Stimulated activated CD4-positive, alpha-beta T cell treated with anti-CD3 and anti-CD28 coated beads, Interleukin-15, amount 100 ng/mL, for 1 hour (primary cell): ENCODE data around the gene PTPN23.

ENCODE experiments used
- DNase-seq, 2 donors: peaks; one replicate each; pipeline ENCODE4 v3.0.0-alpha.2; 2020; ENCODE audit warnings: low read depth in 1 of 2, low spot score in 1 of 2

The PTPN23 gene

DNA sequence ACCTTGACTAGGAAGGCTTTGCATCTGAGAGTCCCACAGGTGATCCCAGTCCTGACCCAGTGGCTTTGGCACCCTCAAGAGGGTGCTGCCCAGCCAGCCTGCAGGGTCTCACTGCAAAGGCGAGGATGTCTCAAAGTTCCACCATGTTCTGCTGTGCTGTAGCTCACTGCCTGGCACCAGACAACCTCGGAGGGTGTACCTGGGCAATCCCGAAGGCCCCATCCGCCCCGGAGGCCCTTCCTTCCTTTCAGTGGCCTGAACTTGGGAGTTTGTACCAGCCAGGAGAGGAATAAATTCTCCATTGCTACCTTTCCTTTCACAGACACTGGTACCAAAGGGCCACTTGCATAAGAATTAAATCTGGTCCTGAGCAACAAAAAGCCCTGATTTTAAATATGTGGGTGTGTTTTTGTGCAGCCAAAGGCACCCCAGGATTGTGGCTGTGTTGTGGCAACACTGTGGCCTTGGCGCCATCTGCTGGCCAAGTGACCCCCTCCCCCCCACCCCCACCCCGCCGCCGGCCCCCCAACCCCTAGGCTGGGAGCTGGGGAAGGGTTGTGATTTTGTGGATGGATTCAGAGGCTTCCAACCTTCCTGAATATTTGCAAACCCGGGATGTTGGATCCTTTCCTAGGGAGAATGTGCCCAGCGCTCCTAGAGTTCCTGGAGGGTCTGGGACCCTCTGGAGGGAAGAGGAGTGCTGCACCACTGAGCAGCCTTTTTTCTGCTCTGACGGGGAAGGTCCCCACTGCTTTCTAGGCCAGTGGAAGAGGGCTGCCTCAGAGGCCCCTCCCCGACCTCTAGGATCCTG is 9.7 kb upstream of the PTPN23 start:
- DNase-seq, result no peak

GRCh38 chr3:47374587-47374986 is 6.2 kb upstream of the PTPN23 start:
- no peak for DNase-seq

DNA sequence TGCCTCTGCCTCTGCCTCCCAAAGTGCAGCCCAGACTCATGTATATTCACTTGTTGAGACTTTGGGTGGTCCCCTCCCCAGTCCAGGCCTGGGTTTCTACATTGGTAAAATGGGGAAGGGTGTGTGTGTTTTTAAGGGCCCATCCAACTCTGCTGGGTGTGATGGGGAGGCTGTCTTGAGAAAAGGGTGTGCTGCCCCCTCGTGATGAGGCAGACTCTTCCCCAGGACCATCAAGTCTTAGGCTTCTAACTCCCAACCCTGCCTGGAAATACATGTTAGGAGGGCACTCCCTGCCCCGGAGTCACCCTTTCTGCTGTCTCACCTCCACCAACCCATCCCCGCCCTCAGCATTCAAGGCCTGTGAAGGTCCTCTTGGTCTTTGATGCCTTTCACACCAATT is 4.4 kb upstream of the PTPN23 start:
- DNase-seq, result no peak

DNA sequence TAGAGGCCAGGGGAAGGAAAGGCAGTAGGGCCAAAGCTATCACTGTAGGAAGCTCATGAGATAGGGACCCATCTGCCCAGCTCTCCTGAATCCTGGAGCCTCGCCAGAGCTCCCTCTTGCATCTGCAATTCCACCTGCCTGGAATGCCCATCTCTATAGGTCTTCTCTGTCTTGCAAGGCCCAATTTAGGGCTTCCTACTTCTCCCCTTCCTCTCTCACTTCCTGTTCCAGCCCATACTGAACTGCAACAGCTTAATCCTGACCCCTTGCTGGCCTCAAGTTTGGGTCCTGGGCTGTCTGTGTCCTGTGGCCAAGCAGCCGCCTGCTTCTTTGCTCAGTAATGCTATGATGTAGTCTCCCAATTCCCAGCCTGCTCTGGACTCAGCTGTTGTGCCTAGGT is 3.6 kb upstream of the PTPN23 start:
- DNase-seq, result no peak

DNA sequence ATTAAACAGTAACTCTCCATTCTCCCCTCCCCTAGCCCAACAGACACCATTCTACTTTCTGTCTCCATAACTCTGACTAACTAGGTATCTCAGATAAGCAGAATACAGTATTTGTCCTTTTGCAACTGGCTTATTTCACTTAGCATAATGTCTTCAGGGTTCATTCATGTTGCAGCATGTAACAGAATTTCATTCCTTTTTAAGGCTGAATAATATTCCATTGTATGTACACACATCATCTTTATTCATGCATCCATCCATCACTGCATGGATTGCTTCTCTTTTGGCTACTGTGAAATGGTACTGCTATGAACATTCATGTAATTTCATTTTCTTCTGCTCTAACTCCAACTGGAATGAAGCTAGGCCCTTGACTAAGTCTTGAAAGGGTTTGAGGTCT is 2.0 kb upstream of the PTPN23 start:
- no peak for DNase-seq

DNA sequence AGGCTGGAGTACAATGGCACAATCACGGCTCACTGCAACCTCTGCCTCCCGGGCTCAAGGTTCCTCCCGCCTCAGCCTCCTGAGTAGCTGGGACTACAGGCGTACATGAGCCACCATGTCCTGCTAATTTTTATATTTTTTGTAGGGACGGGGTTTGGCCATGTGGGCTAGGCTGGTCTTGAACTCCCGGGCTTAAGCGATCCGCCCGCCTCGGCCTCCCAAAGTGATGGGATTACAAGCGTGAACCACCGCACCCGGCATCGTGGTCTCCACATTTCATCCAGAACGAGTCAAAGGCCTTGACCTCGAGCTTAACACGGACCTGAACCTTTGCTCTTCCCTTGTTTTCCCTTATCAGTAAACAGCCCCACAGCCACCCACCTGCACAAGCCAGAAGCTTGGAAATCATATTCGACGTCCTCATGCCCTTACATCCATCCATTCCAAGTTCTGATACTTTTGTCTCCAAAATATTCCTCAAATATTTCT is 1.4 kb upstream of the PTPN23 start:
- DNase-seq, result no peak

DNA sequence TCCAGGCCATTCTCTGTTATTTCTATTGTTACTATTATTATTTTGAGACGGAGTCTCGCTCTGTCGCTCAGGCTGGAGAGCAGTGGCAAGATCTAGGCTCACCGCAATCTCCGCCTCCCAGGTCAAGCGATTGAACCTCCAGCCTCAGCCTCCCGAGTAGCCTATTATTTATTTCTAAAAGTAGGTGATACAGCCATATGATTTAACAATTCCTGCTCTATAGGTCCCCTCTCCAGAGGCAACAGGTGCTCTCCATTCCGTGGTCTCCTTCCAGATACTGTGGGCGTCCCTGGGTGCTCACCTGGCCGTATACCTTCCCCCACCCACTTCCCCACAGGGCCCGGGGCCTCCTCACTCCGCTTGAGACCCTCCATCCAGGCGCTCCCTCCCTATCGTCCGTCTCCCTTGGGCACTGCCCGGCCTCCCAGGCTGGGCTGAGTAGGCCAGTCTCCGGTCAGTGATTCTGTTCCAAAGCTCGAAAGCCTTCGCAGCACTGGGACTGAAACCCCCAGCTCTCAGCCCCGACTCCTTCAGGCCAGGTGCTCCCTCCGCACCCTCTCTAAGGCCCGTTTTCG is 708 bp upstream of the PTPN23 start:
- no peak for DNase-seq

DNA sequence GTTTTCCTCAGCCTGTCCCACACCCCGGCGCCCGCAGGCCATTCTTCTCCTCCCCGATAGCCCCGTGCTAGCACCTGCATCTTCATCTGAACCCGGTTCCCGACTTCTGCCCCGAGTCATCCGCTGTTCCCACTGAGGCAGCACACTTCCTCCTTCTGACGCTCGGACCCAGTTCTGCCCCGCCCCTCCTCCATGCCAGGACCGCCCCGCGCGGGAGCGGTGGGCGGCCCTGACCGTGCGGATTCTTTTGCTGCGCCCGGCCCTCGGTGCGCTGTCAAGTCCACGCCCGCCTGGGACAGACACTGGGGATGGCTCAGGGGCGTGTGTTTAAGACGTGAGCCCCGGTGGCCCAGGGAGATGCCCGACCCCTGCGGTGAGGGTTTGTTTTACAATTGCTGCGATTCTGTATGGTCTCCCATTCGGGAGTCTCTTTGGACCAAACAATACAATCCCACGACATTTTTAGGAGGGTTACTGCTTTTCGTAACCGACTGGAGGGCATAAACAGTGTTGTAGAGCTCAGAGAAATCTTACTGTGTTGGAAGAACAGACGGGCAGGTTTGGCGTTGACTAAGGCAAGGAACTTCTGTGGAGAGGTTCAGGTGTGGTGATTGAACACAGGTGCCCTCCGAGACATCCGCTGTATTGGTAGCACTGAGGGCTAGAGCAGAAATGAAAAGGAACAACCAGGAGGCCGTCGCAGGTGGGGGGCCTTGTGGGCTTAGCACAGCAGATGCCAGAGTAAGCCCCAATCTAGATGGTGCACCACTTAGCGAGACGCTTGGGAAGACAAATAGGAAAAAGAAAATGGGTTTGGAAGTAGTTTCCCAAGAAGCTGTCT is 716 bp downstream of the PTPN23 start:
- peak; percentile 31 to 54 for DNase-seq

DNA sequence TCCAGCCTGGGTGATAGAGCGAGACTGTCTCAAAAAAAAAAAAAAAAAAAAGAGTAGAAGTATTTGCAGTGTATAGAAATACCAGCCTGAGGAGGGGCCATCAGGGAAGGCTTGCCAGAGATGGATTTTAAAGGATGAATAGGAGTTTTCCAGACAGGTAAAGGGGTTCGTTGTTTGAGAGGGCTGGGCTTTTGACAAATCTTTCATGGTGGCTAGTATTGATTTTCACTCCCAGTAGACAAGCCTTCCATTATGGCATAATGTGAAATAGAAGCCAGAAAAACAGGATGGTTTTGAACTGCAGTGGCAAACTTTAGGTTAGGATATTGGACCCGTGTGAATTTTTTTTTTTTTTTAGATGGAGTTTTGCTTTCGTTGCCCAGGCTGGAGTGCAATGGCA is 3.6 kb downstream of the PTPN23 start:
- DNase-seq, result no peak

GRCh38 chr3:47385007-47385406 is 4.2 kb downstream of the PTPN23 start:
- no peak for DNase-seq

- DNase-seq, result no peak
These were observed 5.0 kb downstream of the PTPN23 start for GRCh38 chr3:47385796-47386195.

DNA sequence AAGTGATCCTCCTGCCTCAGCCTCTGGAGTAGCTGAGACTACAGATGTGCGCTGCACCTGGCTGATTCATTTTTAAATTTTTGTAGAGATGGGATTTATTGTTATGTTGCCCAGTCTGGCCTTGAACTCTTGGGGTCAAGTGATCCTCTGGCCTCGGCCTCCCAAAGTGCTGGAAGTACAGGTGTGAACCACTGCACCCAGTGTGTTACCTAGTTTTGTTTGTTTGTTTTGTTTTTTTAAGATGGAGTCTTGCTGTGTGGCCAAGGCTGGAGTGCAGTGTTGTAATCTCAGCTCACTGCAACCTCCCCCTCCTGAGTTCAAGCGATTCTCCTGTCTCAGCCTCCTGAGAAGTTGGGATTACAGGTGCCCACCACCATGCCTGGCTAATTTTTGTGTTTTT is 12.1 kb downstream of the PTPN23 start:
- DNase-seq, result no peak

- DNase-seq, result no peak
These were observed 13.5 kb downstream of the PTPN23 start for GRCh38 chr3:47394140-47394870.

- no peak for DNase-seq
These were observed 14.1 kb downstream of the PTPN23 start for GRCh38 chr3:47394881-47395280.

- no peak for DNase-seq
These were observed 17.4 kb downstream of the PTPN23 start for GRCh38 chr3:47398228-47398627.

- DNase-seq, result no peak
These were observed 18.2 kb downstream of the PTPN23 start for GRCh38 chr3:47399016-47399415.

- no peak for DNase-seq
These were observed 18.9 kb downstream of the PTPN23 start for GRCh38 chr3:47399531-47400270.

DNA sequence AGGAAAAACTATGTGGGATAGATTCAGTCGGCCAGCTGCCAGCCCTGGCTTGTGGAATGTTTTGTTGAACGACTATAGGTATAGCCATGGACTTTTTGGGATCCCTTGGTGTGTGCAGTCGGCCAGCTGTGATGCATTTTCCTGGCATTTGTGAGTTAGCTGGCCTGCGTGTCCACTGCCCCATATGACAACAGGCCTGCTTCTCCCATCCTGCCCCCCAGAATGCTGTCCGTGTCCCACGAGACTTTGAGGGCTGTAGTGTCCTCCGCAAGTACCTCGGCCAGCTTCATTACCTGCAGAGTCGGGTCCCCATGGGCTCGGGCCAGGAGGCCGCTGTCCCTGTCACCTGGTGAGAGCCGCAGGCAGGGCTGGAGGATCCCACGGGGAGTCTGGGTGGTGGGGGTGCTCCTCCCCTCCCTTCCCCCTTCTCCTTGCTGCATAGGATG is 23.6 kb downstream of the PTPN23 start:
- DNase-seq, result no peak

- no peak for DNase-seq
These were observed 24.4 kb downstream of the PTPN23 start for GRCh38 chr3:47404955-47405790.
